NK-92 treated with Interleukin-12 subunit alpha and Interleukin-12 subunit beta, amount 100 ng/mL, for 24 hours (cell line): ENCODE measurements around the gene PLEKHO1.
"Not testable (repeated sequence)": the region's sequence is repeated elsewhere in the genome, so short reads cannot be mapped to it uniquely, and the experiment has no call there.

Experiments
- DNase-seq: peaks from one replicate; lab custom pipeline; 2025; lab: John Stamatoyannopoulos, UW

The PLEKHO1 gene

GRCh38 chr1:150173141-150173585 is 23.4 kb downstream of the PLEKHO1 start:
- DNase-seq = no peak

- no peak for DNase-seq
Measured at GRCh38 chr1:150176593-150176992, 26.9 kb downstream of the PLEKHO1 start.

- no peak for DNase-seq
Measured at GRCh38 chr1:150178548-150178947, 28.8 kb downstream of the PLEKHO1 start.

- no peak for DNase-seq
Measured at GRCh38 chr1:150179867-150180266, 30.2 kb downstream of the PLEKHO1 start.

GRCh38 chr1:150180474-150180873 is 30.8 kb downstream of the PLEKHO1 start:
- no peak for DNase-seq

- DNase-seq = no peak
Measured at GRCh38 chr1:150182247-150182646, 32.5 kb downstream of the PLEKHO1 start.

GRCh38 chr1:150183061-150183460 is 33.3 kb downstream of the PLEKHO1 start:
- DNase-seq = no peak

GRCh38 chr1:150185481-150185880 is 35.8 kb downstream of the PLEKHO1 start:
- no peak for DNase-seq

- not testable (repeated sequence) for DNase-seq
Measured at GRCh38 chr1:150186438-150186788, 36.7 kb downstream of the PLEKHO1 start.

- no peak for DNase-seq
Measured at GRCh38 chr1:150186789-150187559, 37.3 kb downstream of the PLEKHO1 start.

- no peak for DNase-seq
Measured at GRCh38 chr1:150187560-150187931, 37.8 kb downstream of the PLEKHO1 start.

GRCh38 chr1:150192012-150192411 is 42.3 kb downstream of the PLEKHO1 start:
- no peak for DNase-seq

GRCh38 chr1:150194381-150195031 is 44.8 kb downstream of the PLEKHO1 start:
- no peak for DNase-seq

- DNase-seq = no peak
Measured at GRCh38 chr1:150196417-150196816, 46.7 kb downstream of the PLEKHO1 start.

- no peak for DNase-seq
Measured at GRCh38 chr1:150207281-150207971, 57.7 kb downstream of the PLEKHO1 start.

- DNase-seq = not testable (repeated sequence)
Measured at GRCh38 chr1:150208460-150208859, 58.7 kb downstream of the PLEKHO1 start.
